G401 (cell line): Measurements from ENCODE around the gene MRPL40. TPM values are rescaled to one million over a fixed set of nuclear protein-coding genes. Genes with fewer than 3 reads are reported as not detected.
A peak's percentile ranks its signal among the peaks of the same experiment; 100 is the strongest.

Experiments
- DNase-seq: peaks from one replicate; pipeline ENCODE4 v3.0.0-alpha.2; 2015; ENCODE audit warnings: low spot score
- in situ Hi-C: cut with HindIII; loops from 2 replicates; pipeline ENCODE4 v1.10.0; 2016; ENCODE audit warnings: low sequenced_read_pairs, mixed read lengths
- total RNA-seq: library from RNA; depleted of rRNA; stranded (reverse); fragments of >200 nt; shearing (Covaris generic); gene quantifications from 2 replicates; pipeline ENCODE4 v1.2.3, GENCODE V29; 2014; rRNA removed

The MRPL40 gene
- 48.9 and 61.5 TPM in 2 replicates for total RNA-seq

GRCh38 chr22:19432133-19432851 lies at the start of gene MRPL40:
MRPL40 (plus strand) TSS chr22:19432545; CDS start chr22:19432555, 10 bp downstream.
- in situ Hi-C loops: no loop called here
- peak; percentile 92 for DNase-seq

GRCh38 chr22:19383292-19383691 lies 49.1 kb upstream of the MRPL40 start:
- no peak for DNase-seq
- in situ Hi-C loops: no loop called here

GRCh38 chr22:19385221-19385906 lies 47.0 kb upstream of the MRPL40 start:
- no peak for DNase-seq

DNA sequence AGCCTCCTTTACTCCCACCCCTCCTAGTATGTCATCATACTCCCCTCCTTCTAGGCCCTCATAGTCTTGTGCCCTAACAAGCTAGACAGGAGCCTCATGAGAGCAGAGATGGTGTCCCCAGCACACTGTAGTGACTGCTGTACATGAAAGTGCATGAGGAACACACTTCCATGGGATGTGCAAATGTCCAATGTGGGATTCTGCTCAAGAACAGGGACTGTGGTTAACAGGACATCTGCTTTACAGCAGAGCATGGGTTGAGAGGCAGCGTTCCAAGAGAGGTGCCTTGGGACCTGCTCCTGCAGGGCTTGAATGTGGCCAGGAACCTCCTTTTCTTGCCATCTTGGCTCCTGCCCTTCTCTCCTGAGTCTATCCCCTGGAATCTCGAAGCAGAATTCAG lies 46.1 kb upstream of the MRPL40 start:
- in situ Hi-C loops: no loop called here

More at GRCh38 chr22:19385221-19385906, 47.0 kb upstream of the MRPL40 start:
- in situ Hi-C loops: no loop called here

DNA sequence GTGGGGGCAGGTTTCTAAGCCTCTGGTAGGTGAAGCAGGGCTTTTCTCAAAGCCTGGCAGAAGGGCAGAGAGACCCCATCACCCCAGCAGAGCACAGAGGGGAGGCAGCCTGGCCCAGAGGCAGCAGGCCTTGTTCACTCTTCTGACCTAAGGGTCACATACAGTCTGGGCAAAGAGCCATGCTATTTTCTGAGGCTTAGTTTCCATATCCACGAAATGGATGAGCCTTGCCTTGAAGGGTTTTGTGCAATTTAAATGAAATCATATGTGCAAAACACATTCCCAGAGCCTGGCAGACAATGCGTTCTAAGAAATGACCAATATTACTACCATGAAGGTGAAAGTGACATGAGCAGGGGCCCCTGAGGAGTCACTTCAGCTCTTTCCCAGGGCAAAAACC lies 45.3 kb upstream of the MRPL40 start:
- in situ Hi-C loops: no loop called here
- no peak for DNase-seq

More for the DNA sequence above, 46.1 kb upstream of the MRPL40 start:
- no peak for DNase-seq

- in situ Hi-C loops: no loop called here
- no peak for DNase-seq
Measured at GRCh38 chr22:19387575-19387974, 44.8 kb upstream of the MRPL40 start.

- DNase-seq: no peak
- in situ Hi-C loops: no loop called here
Measured at GRCh38 chr22:19393704-19394103, 38.6 kb upstream of the MRPL40 start.

- in situ Hi-C loops: no loop called here
Measured at GRCh38 chr22:19394274-19395050, 37.9 kb upstream of the MRPL40 start.

DNA sequence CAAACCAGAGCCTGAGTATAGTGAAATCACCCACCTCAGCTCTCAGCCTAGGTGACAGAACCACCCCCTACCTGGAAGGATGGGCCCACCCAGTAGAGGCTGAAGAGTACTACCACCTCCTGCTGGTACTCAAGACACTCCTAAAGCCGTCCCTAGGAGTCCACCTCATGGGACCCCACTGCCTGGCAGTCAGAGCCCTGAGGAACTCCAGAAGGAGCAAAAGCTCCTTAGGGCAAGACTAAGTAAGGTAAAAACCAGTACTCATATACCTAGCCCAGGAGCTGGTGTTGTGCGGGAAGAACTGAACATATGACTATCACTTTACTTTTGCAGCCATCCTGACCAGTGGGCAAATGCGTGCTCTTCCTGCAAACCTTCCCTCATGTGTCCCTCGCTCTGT lies 37.1 kb upstream of the MRPL40 start:
- in situ Hi-C loops: no loop called here

More at GRCh38 chr22:19394274-19395050, 37.9 kb upstream of the MRPL40 start:
- peak; percentile 70 for DNase-seq

GRCh38 chr22:19396561-19396933 lies 35.8 kb upstream of the MRPL40 start:
- DNase-seq: no peak
- in situ Hi-C loops: no loop called here

More for the DNA sequence above, 37.1 kb upstream of the MRPL40 start:
- DNase-seq: no peak

GRCh38 chr22:19396934-19397733 lies 35.2 kb upstream of the MRPL40 start:
- no peak for DNase-seq
- in situ Hi-C loops: no loop called here

DNA sequence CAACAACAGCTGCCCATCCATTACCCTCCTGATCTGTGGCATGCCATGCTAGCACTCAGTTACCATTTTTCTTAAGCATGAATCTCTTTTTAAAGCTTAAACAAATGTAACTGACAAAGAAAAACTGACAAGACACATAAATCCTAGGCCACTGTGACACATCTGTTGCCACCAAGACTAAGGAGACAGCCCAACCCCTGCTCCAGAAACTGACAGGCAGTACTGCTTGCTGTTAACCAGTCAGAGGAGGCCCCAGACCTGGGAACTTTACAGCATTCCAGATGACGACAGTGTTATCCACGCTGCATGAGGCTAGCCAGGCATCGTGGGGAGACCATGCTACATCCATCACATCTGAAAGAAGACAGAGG lies 34.6 kb upstream of the MRPL40 start:
- in situ Hi-C loops: no loop called here
- no peak for DNase-seq

DNA sequence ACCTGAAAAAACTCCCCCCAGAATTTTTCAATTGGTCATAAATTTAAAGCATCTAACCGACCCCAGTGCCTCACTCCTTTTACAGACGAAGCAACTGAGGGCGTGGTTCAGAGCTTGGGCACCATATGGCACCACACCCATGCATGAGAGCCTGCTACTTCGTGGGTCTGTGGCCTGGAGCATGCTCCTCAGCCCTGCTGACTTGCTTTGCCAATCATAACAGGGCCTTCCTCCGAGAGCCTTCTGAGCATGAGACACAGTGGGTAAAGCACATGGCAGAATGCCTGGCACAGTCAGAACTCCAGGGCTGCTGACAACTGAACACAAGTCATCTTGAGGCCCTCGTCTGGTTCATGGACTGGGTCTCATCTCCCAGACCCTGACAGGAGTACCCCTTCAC lies 34.1 kb upstream of the MRPL40 start:
- in situ Hi-C loops: no loop called here

GRCh38 chr22:19398652-19399051 lies 33.7 kb upstream of the MRPL40 start:
- in situ Hi-C loops: no loop called here
- no peak for DNase-seq

More for the DNA sequence above, 34.1 kb upstream of the MRPL40 start:
- no peak for DNase-seq

- DNase-seq: no peak
- in situ Hi-C loops: no loop called here
Measured at GRCh38 chr22:19400881-19401280, 31.5 kb upstream of the MRPL40 start.

DNA sequence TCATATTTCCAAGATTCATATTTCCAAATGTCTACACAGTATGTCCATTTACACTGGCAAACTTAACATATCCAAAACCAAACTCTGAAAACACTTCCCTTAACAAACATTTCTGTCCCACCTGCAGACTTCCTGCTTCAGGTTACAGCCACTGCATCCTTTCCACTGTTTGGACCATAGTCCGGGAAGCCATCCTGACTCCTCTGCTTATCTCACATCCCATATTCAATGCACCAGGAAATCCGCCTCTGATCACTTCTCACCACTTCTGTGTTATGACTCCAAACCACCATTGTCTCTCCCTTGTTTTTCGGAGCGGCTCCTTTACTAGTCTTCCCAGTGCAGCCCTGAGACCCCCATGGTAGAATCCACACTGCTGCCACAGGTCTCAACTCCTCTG lies 30.9 kb upstream of the MRPL40 start:
- no peak for DNase-seq
- in situ Hi-C loops: no loop called here

DNA sequence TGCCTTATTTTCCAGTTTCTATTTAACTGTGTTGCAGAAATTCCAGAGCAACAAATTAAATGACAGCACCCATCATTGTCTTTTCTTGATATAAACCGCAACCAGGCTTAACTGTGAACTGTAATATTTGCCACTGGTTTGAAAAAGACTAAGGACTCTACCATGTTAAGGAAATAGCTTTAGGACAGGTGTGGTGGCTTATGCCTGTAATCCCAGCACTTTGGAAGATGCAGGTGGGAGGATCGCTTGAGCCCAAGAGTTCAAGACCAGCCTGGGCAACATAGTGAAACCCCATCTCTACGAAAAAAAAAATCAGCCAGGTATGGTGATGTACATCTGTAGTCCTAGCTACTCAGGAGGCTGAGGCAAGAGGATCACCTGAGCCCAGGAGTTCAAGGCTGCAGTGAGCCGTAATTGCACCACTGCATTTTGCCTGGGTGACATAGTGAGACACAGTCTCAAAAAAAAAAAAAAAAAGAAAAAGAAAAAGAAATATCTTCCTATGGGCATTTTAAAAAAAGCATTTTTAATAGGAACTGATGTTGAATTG lies 29.6 kb upstream of the MRPL40 start:
- in situ Hi-C loops: no loop called here
- no peak for DNase-seq

- DNase-seq: no peak
- in situ Hi-C loops: no loop called here
Measured at GRCh38 chr22:19404676-19405075, 27.7 kb upstream of the MRPL40 start.

- in situ Hi-C loops: no loop called here
- no peak for DNase-seq
Measured at GRCh38 chr22:19405133-19405532, 27.2 kb upstream of the MRPL40 start.
